Ovary (tissue), 9 donors: ENCODE results near the gene CMIP. TPM values are rescaled to one million over a fixed set of nuclear protein-coding genes. Genes with fewer than 3 reads are reported as not detected.

Source experiments
- DNase-seq, 5 donors: peaks; one replicate each; pipeline ENCODE4 v3.0.0-alpha.2; 2019 to 2020
- H3K27ac ChIP-seq, 2 donors: fragments of 200-600 bp; one replicate each; pipeline versions ENCODE4 v1.5.1 to v1.8.0; 2019 to 2022
- H3K27me3 ChIP-seq: fragments of 200-600 bp; one replicate; pipeline ENCODE4 v1.8.0; 2022
- H3K36me3 ChIP-seq: fragments of 200-600 bp; sonication (generic); one replicate; pipeline ENCODE4 v1.5.1; 2019
- H3K4me1 ChIP-seq: one replicate; pipeline ENCODE4 v1.8.1; 2013; ENCODE audit warnings: mild to moderate bottlenecking, moderate library complexity; ENCODE audit not compliant: insufficient read depth
- H3K4me3 ChIP-seq: fragments of 200-600 bp; sonication (generic); one replicate; pipeline ENCODE4 v1.5.1; 2017
- H3K9me3 ChIP-seq, 2 donors: fragments of 200-600 bp in 1 of 2; sonication (generic) in 1 of 2; one replicate each; pipeline versions ENCODE4 v1.5.1 to v1.8.1; 2013 to 2019; ENCODE audit warnings: mild to moderate bottlenecking in 1 of 2, moderate library complexity in 1 of 2
- CTCF ChIP-seq, 3 donors: fragments of 450-650 bp in 2 of 3; fragments of 200-600 bp in 1 of 3; IDR thresholded peaks; one replicate each; pipeline versions ENCODE4 v1.5.1 to v1.8.0; 2016 to 2022; ENCODE audit warnings: antibody characterized with exemption in 3 of 3, mild to moderate bottlenecking in 1 of 3
- EP300 ChIP-seq: sonication (generic); formaldehyde crosslinking; IDR thresholded peaks from one replicate; pipeline ENCODE4 v1.6.1; 2017; ENCODE audit warnings: antibody characterized with exemption
- POLR2A ChIP-seq: fragments of 450-650 bp; IDR thresholded peaks from one replicate; pipeline ENCODE4 v1.6.1; 2017; ENCODE audit warnings: antibody characterized with exemption, mild to moderate bottlenecking, moderate library complexity
- WGBS, 3 donors: extraction: QIAGEN DNeasy Blood & Tissue Kit in 1 of 3; methylation state at CpG; one replicate each; pipeline versions ENCODE4 v1.1.5 to v1.1.7; 2013 to 2017; 5-methylcytosine and 5-hydroxymethylcytosine counted together
- intact Hi-C, 4 donors: fragments of 100-400 bp; cut with DNase I; formaldehyde crosslinking; loops; one replicate each; pipeline versions ENCODE4 v1.11.0 to v1.15.1; 2022 to 2023
- polyA plus RNA-seq, 2 donors: library from polyadenylated mRNA; stranded (reverse); fragments of 200-250 nt in 1 of 2; fragments of 350-450 nt in 1 of 2; fragmentation: Illumina TruSeq in 1 of 2; extraction: RNeasy Lipid Tissue Mini Kit (QIAGEN cat#74804) in 1 of 2; gene quantifications; one replicate each; pipeline ENCODE4 v1.2.3, GENCODE V29; 2013 to 2014
- total RNA-seq, 7 donors: library from RNA; depleted of rRNA in 2 of 7; stranded (reverse); fragments of >200 nt in 2 of 7; fragmentation: NEBNext Ultra II Directional in 3 of 7; extraction: Animal tissue kit (Norgen Biotek cat#: 25700) in 3 of 7; gene quantifications; one replicate each; pipeline versions ENCODE4 v1.1.0 to v1.2.4, GENCODE V29; 2016 to 2023
- donor health status: DM: no; HTN: no; CAD: no; lungs with moderate emphysema.
- donor health status: DM: no; HTN: no; CAD: no.
- donor health status: Bipolar disorder and iron deficiency.
- donor health status: DM: yes; HTN: yes; CAD: no.
- donor health status: DM: no; HTN: no; CAD: no.
- donor health status: DM: yes; HTN: yes; CAD: no.

Gene CMIP
- total and polyA plus RNA-seq, 9 donors: 19.4 to 68.2 (median 38.7) TPM

- WGBS, 3 donors: 65 to 74% (median 73%) methylated on average over 12 of the region's 12 CpGs
- H3K4me1 ChIP-seq: peaks cover 13% of the 10 kb centered on the region
- intact Hi-C loops: no loop called here
- H3K36me3 ChIP-seq: no peaks in the 10 kb centered on the region
- H3K27ac ChIP-seq: no peak overlapping the region
- peak in 1 of 5 donors; percentile 36 for DNase-seq
- TF ChIP-seq CTCF (IDR thresholded peaks at IDR 0.05): no peak
- TF ChIP-seq EP300: no peak
- TF ChIP-seq POLR2A: no peak
- no peaks in the 10 kb centered on the region for H3K27me3 ChIP-seq
- H3K4me3 ChIP-seq: no peak overlapping the region
- H3K9me3 ChIP-seq: no peaks in the 10 kb centered on the region
These were observed 266.0 kb downstream of the CMIP start for GRCh38 chr16:81710596-81710995.

- no peak overlapping the region for H3K4me3 ChIP-seq
- H3K27ac ChIP-seq: peak overlapping the region in 1 of 2 donors; percentile 39
- H3K4me1 ChIP-seq: peaks cover 14% of the 10 kb centered on the region
- H3K36me3 ChIP-seq: no peaks in the 10 kb centered on the region
- intact Hi-C loops: no loop called here
- peak; percentile 71 to 82 (median 73) for DNase-seq
- H3K27me3 ChIP-seq: no peaks in the 10 kb centered on the region
- no peaks in the 10 kb centered on the region for H3K9me3 ChIP-seq
- 33 to 41% (median 36%) methylated on average over 21 of the region's 21 CpGs for WGBS, 3 donors
- TF ChIP-seq POLR2A: no peak
- TF ChIP-seq EP300: peak; percentile 16
These were observed 267.2 kb downstream of the CMIP start for GRCh38 chr16:81711657-81712319.

- TF ChIP-seq EP300 (no peak), CTCF (IDR thresholded peaks at IDR 0.05) (no peak), POLR2A (no peak)
- Histone ChIP-seq H3K4me1 (peaks cover 12% of the 10 kb centered on the region), H3K36me3 (no peaks in the 10 kb centered on the region), H3K4me3 (no peak overlapping the region), H3K27me3 (no peaks in the 10 kb centered on the region), H3K9me3 (no peaks in the 10 kb centered on the region), H3K27ac (no peak overlapping the region)
- DNase-seq: peak in 1 of 5 donors; percentile 27
- 81 to 96% (median 81%) methylated on average over 7 of the region's 7 CpGs for WGBS, 3 donors
- intact Hi-C loops: no loop called here
These were observed 268.1 kb downstream of the CMIP start for GRCh38 chr16:81712681-81713080.

GRCh38 chr16:81713295-81713772 lies 268.7 kb downstream of the CMIP start:
- H3K27ac ChIP-seq: no peak overlapping the region
- 90 to 92% (median 91%) methylated on average over 16 of the region's 16 CpGs for WGBS, 3 donors

More at GRCh38 chr16:81713295-81713772, 268.7 kb downstream of the CMIP start:
- Histone ChIP-seq H3K27me3 (no peaks in the 10 kb centered on the region), H3K4me3 (no peak overlapping the region), H3K9me3 (no peaks in the 10 kb centered on the region), H3K4me1 (peaks cover 12% of the 10 kb centered on the region), H3K36me3 (no peaks in the 10 kb centered on the region)
- TF ChIP-seq CTCF (IDR thresholded peaks at IDR 0.05) (no peak), POLR2A (no peak), EP300 (no peak)
- intact Hi-C loops: no loop called here
- peak in 1 of 5 donors; percentile 26 for DNase-seq
